Measurements from ENCODE around the gene SOX13.

- TF ChIP-seq CTCF (IDR thresholded peaks at IDR 0.05) (no peak), POLR2A (IDR thresholded peaks at IDR 0.05) (no peak)
These were observed 83.0 kb downstream of the SOX13 start for GRCh38 chr1:204155881-204156280.

Measured in heart left ventricle (tissue), 13 donors.